Measurements from ENCODE around the gene SCO1. TPM values are rescaled to one million over a fixed set of nuclear protein-coding genes. Genes with fewer than 3 reads are reported as not detected.

The SCO1 gene
- total RNA-seq, 1 experiment from 2014 or later = 28.0 TPM

DNA sequence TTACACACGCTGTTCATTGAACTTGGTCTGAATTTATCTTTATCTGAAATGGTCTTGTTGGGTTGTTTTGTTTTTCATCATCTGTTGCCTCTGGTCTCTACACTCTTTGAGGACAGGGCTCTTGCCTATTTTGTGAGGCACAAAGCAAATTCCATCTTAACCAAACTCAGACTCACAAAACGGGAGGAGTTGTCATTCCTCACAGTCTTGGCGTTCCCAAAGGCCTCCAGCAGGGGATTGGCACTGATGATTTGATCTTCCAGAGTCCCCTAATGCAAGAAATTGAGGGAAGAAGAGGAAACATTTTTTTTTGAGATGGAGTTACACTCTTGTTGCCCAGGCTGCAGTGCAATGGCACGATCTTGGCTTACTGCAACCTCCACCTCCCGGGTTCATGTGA is 49.0 kb downstream of the SCO1 start:
- Histone ChIP-seq H3K9me3 (ENCODE audit: control insufficient read depth, insufficient read depth, low read depth, low read length) (no peaks in the 10 kb centered on the region), H3K27me3 (ENCODE audit: control insufficient read depth, insufficient read depth, low read length) (no peaks in the 10 kb centered on the region), H3K4me1 (ENCODE audit: control insufficient read depth, insufficient read depth, low read length) (no peaks in the 10 kb centered on the region), H3K4me3 (ENCODE audit: low read depth in 2 of 2, low read length in 2 of 2) (no peak overlapping the region), H3K36me3 (ENCODE audit: control insufficient read depth, insufficient read depth, low read length) (no peaks in the 10 kb centered on the region), H3K27ac (ENCODE audit: low read length) (no peak overlapping the region)
- POLR2A ChIA-PET = no interaction called here
- intact Hi-C loops (cut with micrococcal nuclease; ENCODE audit: unreplicated experiment) (no loop called here), in situ Hi-C loops (cut with HindIII; ENCODE audit: low pct_unique_long_range_greater_than_20kb, low sequenced_read_pairs) (no loop called here)
- DNase-seq (ENCODE audit: low read depth, low spot score) = no peak
- no TSS peak for BruUV-seq (replicated peaks)
- ATAC-seq = no peak
- TF ChIP-seq, protein P1, sequence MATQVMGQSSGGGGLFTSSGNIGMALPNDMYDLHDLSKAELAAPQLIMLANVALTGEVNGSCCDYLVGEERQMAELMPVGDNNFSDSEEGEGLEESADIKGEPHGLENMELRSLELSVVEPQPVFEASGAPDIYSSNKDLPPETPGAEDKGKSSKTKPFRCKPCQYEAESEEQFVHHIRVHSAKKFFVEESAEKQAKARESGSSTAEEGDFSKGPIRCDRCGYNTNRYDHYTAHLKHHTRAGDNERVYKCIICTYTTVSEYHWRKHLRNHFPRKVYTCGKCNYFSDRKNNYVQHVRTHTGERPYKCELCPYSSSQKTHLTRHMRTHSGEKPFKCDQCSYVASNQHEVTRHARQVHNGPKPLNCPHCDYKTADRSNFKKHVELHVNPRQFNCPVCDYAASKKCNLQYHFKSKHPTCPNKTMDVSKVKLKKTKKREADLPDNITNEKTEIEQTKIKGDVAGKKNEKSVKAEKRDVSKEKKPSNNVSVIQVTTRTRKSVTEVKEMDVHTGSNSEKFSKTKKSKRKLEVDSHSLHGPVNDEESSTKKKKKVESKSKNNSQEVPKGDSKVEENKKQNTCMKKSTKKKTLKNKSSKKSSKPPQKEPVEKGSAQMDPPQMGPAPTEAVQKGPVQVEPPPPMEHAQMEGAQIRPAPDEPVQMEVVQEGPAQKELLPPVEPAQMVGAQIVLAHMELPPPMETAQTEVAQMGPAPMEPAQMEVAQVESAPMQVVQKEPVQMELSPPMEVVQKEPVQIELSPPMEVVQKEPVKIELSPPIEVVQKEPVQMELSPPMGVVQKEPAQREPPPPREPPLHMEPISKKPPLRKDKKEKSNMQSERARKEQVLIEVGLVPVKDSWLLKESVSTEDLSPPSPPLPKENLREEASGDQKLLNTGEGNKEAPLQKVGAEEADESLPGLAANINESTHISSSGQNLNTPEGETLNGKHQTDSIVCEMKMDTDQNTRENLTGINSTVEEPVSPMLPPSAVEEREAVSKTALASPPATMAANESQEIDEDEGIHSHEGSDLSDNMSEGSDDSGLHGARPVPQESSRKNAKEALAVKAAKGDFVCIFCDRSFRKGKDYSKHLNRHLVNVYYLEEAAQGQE (IDR thresholded peaks at IDR 0.05; ENCODE audit: insufficient read depth in 1 of 2, low read depth in 2 of 2, low read length in 1 of 2) = no peak
- TF ChIP-seq TCF7L2 (IDR thresholded peaks at IDR 0.05; ENCODE audit: low read depth, low read length) = no peak
- TF ChIP-seq, protein P2, sequence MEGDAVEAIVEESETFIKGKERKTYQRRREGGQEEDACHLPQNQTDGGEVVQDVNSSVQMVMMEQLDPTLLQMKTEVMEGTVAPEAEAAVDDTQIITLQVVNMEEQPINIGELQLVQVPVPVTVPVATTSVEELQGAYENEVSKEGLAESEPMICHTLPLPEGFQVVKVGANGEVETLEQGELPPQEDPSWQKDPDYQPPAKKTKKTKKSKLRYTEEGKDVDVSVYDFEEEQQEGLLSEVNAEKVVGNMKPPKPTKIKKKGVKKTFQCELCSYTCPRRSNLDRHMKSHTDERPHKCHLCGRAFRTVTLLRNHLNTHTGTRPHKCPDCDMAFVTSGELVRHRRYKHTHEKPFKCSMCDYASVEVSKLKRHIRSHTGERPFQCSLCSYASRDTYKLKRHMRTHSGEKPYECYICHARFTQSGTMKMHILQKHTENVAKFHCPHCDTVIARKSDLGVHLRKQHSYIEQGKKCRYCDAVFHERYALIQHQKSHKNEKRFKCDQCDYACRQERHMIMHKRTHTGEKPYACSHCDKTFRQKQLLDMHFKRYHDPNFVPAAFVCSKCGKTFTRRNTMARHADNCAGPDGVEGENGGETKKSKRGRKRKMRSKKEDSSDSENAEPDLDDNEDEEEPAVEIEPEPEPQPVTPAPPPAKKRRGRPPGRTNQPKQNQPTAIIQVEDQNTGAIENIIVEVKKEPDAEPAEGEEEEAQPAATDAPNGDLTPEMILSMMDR (IDR thresholded peaks at IDR 0.05) = no peak
- TF ChIP-seq POLR2AphosphoS5 (IDR thresholded peaks at IDR 0.05; ENCODE audit: low read depth, low read length) = no peak
- no peak for TF ChIP-seq SIN3A (IDR thresholded peaks at IDR 0.05; ENCODE audit: borderline replicate concordance, insufficient read depth, low read depth, low read length)
- CTCF ChIA-PET = no interaction called here

DNA sequence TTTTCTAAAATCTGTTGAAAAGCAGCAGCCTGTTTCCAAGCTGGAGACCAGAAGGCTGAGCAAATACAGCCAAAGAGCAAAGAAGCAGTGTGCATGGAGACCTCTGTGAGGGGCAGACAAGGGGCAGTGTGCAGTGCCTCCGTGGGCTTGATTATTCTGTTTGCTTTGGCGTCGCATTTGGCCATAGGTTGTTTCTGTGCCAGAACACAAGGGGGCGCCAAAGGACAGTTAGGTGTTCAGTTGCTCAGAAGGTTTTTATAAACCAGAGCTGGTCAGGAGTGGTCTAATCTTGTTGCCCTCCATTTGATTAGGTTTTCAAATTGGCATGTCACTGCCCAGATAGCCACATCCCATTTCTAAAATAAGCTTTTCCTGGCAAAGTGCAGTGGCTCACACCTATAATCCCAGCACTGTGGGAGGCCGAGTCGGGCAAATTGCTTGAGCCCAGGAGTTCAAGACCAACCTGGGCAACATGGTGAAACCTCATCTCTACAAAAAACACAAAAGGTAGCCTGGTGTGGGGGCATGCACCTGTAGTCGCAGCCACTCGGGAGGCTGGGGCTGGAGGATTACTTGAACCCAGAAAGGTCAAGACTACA is 50.8 kb downstream of the SCO1 start:
- Histone ChIP-seq H3K4me1 (ENCODE audit: control insufficient read depth, insufficient read depth, low read length) (no peaks in the 10 kb centered on the region), H3K9me3 (ENCODE audit: control insufficient read depth, insufficient read depth, low read depth, low read length) (no peaks in the 10 kb centered on the region), H3K36me3 (ENCODE audit: control insufficient read depth, insufficient read depth, low read length) (no peaks in the 10 kb centered on the region), H3K4me3 (ENCODE audit: low read depth in 2 of 2, low read length in 2 of 2) (no peak overlapping the region), H3K27me3 (ENCODE audit: control insufficient read depth, insufficient read depth, low read length) (no peaks in the 10 kb centered on the region), H3K27ac (ENCODE audit: low read length) (no peak overlapping the region)
- ATAC-seq (peak; percentile 80), DNase-seq (ENCODE audit: low read depth, low spot score) (peak; percentile 39)
- POLR2A ChIA-PET = no interaction called here
- in situ Hi-C loops (cut with HindIII; ENCODE audit: low pct_unique_long_range_greater_than_20kb, low sequenced_read_pairs) (no loop called here), intact Hi-C loops (cut with micrococcal nuclease; ENCODE audit: unreplicated experiment) (no loop called here)
- TF ChIP-seq POLR2AphosphoS5 (IDR thresholded peaks at IDR 0.05; ENCODE audit: low read depth, low read length) (no peak), SIN3A (IDR thresholded peaks at IDR 0.05; ENCODE audit: borderline replicate concordance, insufficient read depth, low read depth, low read length) (no peak), TCF7L2 (IDR thresholded peaks at IDR 0.05; ENCODE audit: low read depth, low read length) (no peak)
- TF ChIP-seq, protein P1 (IDR thresholded peaks at IDR 0.05; ENCODE audit: insufficient read depth in 1 of 2, low read depth in 2 of 2, low read length in 1 of 2) = no peak
- TF ChIP-seq, protein P2 (IDR thresholded peaks at IDR 0.05) = peak; percentile 90
- CTCF ChIA-PET = interaction anchor here (0.6 to 1.2 kb wide), 6 partner anchors 11 to 229 kb away, joined by 3 to 6 read pairs (median 5); no protein-coding TSS in a partner anchor
- no TSS peak for BruUV-seq (replicated peaks)

Data from Panc1 (cell line).